Liver (tissue), 9 donors: ENCODE results near the gene VENTX. TPM values are rescaled to one million over a fixed set of nuclear protein-coding genes. Genes with fewer than 3 reads are reported as not detected.

Experiments
- DNase-seq: peaks from one replicate; pipeline ENCODE4 v3.0.0-alpha.2; 2017; ENCODE audit warnings: low spot score
- H3K27ac ChIP-seq, 2 donors: one replicate each; pipeline ENCODE4 v1.7.0; 2013; ENCODE audit warnings: inconsistent platforms in 2 of 2, low read length in 2 of 2, control low read depth in 1 of 2, low read depth in 1 of 2, mild to moderate bottlenecking in 1 of 2
- H3K27me3 ChIP-seq, 4 donors: one replicate each; pipeline versions ENCODE4 v1.6.1 to v1.7.0; 2013; ENCODE audit warnings: low read length in 3 of 4, inconsistent platforms in 1 of 4, mild to moderate bottlenecking in 1 of 4, moderate library complexity in 1 of 4; ENCODE audit not compliant: control insufficient read depth in 4 of 4, insufficient read depth in 4 of 4
- H3K36me3 ChIP-seq, 4 donors: one replicate each; pipeline versions ENCODE4 v1.6.1 to v1.7.0; 2013; ENCODE audit warnings: low read length in 3 of 4, mild to moderate bottlenecking in 3 of 4, low read depth in 1 of 4, moderate library complexity in 1 of 4; ENCODE audit not compliant: control insufficient read depth in 4 of 4, insufficient read depth in 3 of 4
- H3K4me1 ChIP-seq, 4 donors: one replicate each; pipeline versions ENCODE4 v1.6.1 to v1.7.0; 2013; ENCODE audit warnings: low read length in 3 of 4, mild to moderate bottlenecking in 3 of 4, moderate library complexity in 1 of 4; ENCODE audit not compliant: control insufficient read depth in 4 of 4, insufficient read depth in 4 of 4
- H3K4me3 ChIP-seq, 3 donors: one replicate each; pipeline versions ENCODE4 v1.6.1 to v1.7.0; 2013; ENCODE audit warnings: low read length in 3 of 3, control low read depth in 1 of 3, low read depth in 1 of 3, mild to moderate bottlenecking in 1 of 3
- H3K9ac ChIP-seq, 2 donors: one replicate each; pipeline ENCODE4 v1.7.0; 2013; ENCODE audit warnings: low read length in 2 of 2, mild to moderate bottlenecking in 2 of 2, moderate library complexity in 2 of 2, control low read depth in 1 of 2, low read depth in 1 of 2
- H3K9me3 ChIP-seq, 4 donors: one replicate each; pipeline versions ENCODE4 v1.6.1 to v1.7.0; 2013; ENCODE audit warnings: low read length in 3 of 4; ENCODE audit not compliant: control insufficient read depth in 4 of 4
- CTCF ChIP-seq: fragments of 150-350 bp; IDR thresholded peaks from 2 replicates; pipeline ENCODE4 v1.5.1; 2017; ENCODE audit warnings: improper control_type of control experiment, low read depth, low read length; ENCODE audit not compliant: missing input control
- FOXA1 ChIP-seq: IDR thresholded peaks from 2 replicates; pipeline ENCODE4 v1.6.1; 2016; ENCODE audit warnings: antibody characterized with exemption
- GABPA ChIP-seq, 2 donors: IDR thresholded peaks in 1 of 2; conservative IDR thresholded peaks in 1 of 2; 2 replicates each; pipeline ENCODE4 v1.6.1; 2016; ENCODE audit warnings: antibody characterized with exemption in 2 of 2, mild to moderate bottlenecking in 1 of 2, moderate library complexity in 1 of 2
- HNF4A ChIP-seq, 2 donors: conservative IDR thresholded peaks; 2 replicates each; pipeline ENCODE4 v1.6.1; 2016; ENCODE audit warnings: antibody characterized with exemption in 2 of 2, mild to moderate bottlenecking in 2 of 2
- MAX ChIP-seq: IDR thresholded peaks from 2 replicates; pipeline ENCODE4 v1.6.1; 2016; ENCODE audit warnings: antibody characterized with exemption
- RAD21 ChIP-seq, 2 donors: IDR thresholded peaks; 2 replicates each; pipeline ENCODE4 v1.6.1; 2016; ENCODE audit warnings: antibody characterized with exemption in 2 of 2, mild to moderate bottlenecking in 2 of 2
- REST ChIP-seq: IDR thresholded peaks from 2 replicates; pipeline ENCODE4 v1.6.1; 2016; ENCODE audit warnings: antibody characterized with exemption, mild to moderate bottlenecking
- RXRA ChIP-seq, 2 donors: IDR thresholded peaks; 2 replicates each; pipeline ENCODE4 v1.6.1; 2017 to 2018; ENCODE audit warnings: antibody characterized with exemption in 2 of 2, mild to moderate bottlenecking in 1 of 2
- TAF1 ChIP-seq: conservative IDR thresholded peaks from 2 replicates; pipeline ENCODE4 v1.6.1; 2016; ENCODE audit warnings: antibody characterized with exemption, mild to moderate bottlenecking
- YY1 ChIP-seq: IDR thresholded peaks from 2 replicates; pipeline ENCODE4 v1.6.1; 2016; ENCODE audit warnings: antibody characterized with exemption, mild to moderate bottlenecking
- WGBS: extraction: QIAGEN DNeasy Blood & Tissue Kit; methylation state at CpG from one replicate; pipeline ENCODE4 v1.1.7; 2013; 5-methylcytosine and 5-hydroxymethylcytosine counted together
- polyA plus RNA-seq, 2 donors: library from polyadenylated mRNA; stranded (reverse) in 1 of 2; unstranded in 1 of 2; fragments of 200-250 nt in 1 of 2; fragments of >200 nt in 1 of 2; fragmentation: Nextera tagmentation in 1 of 2; extraction: Ambion mirVana in 1 of 2; gene quantifications; one replicate each; pipeline versions ENCODE4 v1.2.1 to v1.2.3, GENCODE V29; 2013 to 2015
- total RNA-seq, 2 donors: library from RNA; depleted of rRNA; stranded (reverse); fragments of >200 nt; gene quantifications; one replicate each; pipeline ENCODE4 v1.2.3, GENCODE V29; 2014
- donor health status: healthy.
- donor health status: healthy.
- donor health status: healthy.
- donor health status: healthy.
- donor health status: healthy.

Gene VENTX
- total RNA-seq = under 1 TPM; 0.05 to 0.25 TPM
- under 1 TPM; 0.06 to 0.13 TPM for polyA plus RNA-seq

GRCh38 chr10:133237588-133238465 is at the start of gene VENTX:
Gene VENTX (plus strand): TSS chr10:133237855. CDS start chr10:133237915, 60 bp downstream.
- 11% methylated on average over 60 of the region's 60 CpGs for WGBS
- no peak for DNase-seq
- Histone ChIP-seq H3K9ac (no peak within 1 kb of the TSS), H3K27me3 (peaks cover 0 to 33% (median 1%) of the 10 kb centered on the region in 4 donors), H3K36me3 (no peaks in the 10 kb centered on the region), H3K4me1 (peaks cover 4 to 17% (median 11%) of the 10 kb centered on the region in 4 donors), H3K9me3 (no peaks in the 10 kb centered on the region), H3K4me3 (peak within 1 kb of the TSS in 1 of 3 donors; percentile 16), H3K27ac (no peak within 1 kb of the TSS)
- TF ChIP-seq GABPA (IDR thresholded peaks at IDR 0.05 in 1 of 2, conservative IDR thresholded peaks at IDR 0.05 in 1 of 2) (no peak), TAF1 (no peak)

GRCh38 chr10:133187906-133188681 is 49.6 kb upstream of the VENTX start:
- Histone ChIP-seq H3K4me3 (no peak overlapping the region), H3K4me1 (no peaks in the 10 kb centered on the region)
- WGBS = 88% methylated on average over 38 of the region's 38 CpGs

More at GRCh38 chr10:133187906-133188681, 49.6 kb upstream of the VENTX start:
- no peaks in the 10 kb centered on the region for H3K27me3 ChIP-seq
- TF ChIP-seq MAX (no peak), FOXA1 (no peak), TAF1 (no peak), YY1 (no peak), RXRA (IDR thresholded peaks at IDR 0.05) (no peak), RAD21 (IDR thresholded peaks at IDR 0.05) (no peak), GABPA (IDR thresholded peaks at IDR 0.05 in 1 of 2, conservative IDR thresholded peaks at IDR 0.05 in 1 of 2) (no peak), REST (no peak), HNF4A (conservative IDR thresholded peaks at IDR 0.05) (no peak), CTCF (no peak)
- H3K27ac ChIP-seq = no peak overlapping the region
- H3K9ac ChIP-seq = no peak overlapping the region
- DNase-seq = no peak
- H3K36me3 ChIP-seq = peaks cover 0 to 5% (median 0%) of the 10 kb centered on the region in 4 donors
- H3K9me3 ChIP-seq = no peaks in the 10 kb centered on the region
